Urinary bladder (tissue), 4 donors: ENCODE data around the gene RPP25. TPM values are rescaled to one million over a fixed set of nuclear protein-coding genes. Genes with fewer than 3 reads are reported as not detected.
A peak's percentile ranks its signal among the peaks of the same experiment; 100 is the strongest.
"Not testable (repeated sequence)": the region's sequence is repeated elsewhere in the genome, so short reads cannot be mapped to it uniquely, and the experiment has no call there.

ENCODE experiments used
- DNase-seq: peaks from one replicate; pipeline ENCODE4 v3.0.0-alpha.2; 2015; ENCODE audit errors: extremely low spot score
- H3K27ac ChIP-seq: one replicate; pipeline ENCODE4 v1.5.1; 2013; ENCODE audit warnings: low read depth, mild to moderate bottlenecking, moderate library complexity
- H3K36me3 ChIP-seq: one replicate; pipeline ENCODE4 v1.6.1; 2013; ENCODE audit warnings: mild to moderate bottlenecking, moderate library complexity; ENCODE audit not compliant: insufficient read depth
- H3K4me1 ChIP-seq: one replicate; pipeline ENCODE4 v1.6.1; 2013; ENCODE audit warnings: mild to moderate bottlenecking, moderate library complexity; ENCODE audit not compliant: insufficient read depth
- H3K4me3 ChIP-seq: one replicate; pipeline ENCODE4 v1.5.1; 2013; ENCODE audit warnings: low read depth, low read length
- WGBS: extraction: QIAGEN DNeasy Blood & Tissue Kit; methylation state at CpG from one replicate; pipeline ENCODE4 v1.1.7; 2013; 5-methylcytosine and 5-hydroxymethylcytosine counted together
- polyA plus RNA-seq: library from polyadenylated mRNA; stranded (reverse); fragments of 200-250 nt; gene quantifications from one replicate; pipeline ENCODE4 v1.2.3, GENCODE V29; 2013
- total RNA-seq: library from RNA; depleted of rRNA; stranded (reverse); fragments of >200 nt; gene quantifications from one replicate; pipeline ENCODE4 v1.2.3, GENCODE V29; 2014
- donor health status: healthy with polysubstance abuse.
- donor health status: healthy.

The RPP25 gene
- total and polyA plus RNA-seq, 2 donors, result 5.2 to 13.5 TPM

DNA sequence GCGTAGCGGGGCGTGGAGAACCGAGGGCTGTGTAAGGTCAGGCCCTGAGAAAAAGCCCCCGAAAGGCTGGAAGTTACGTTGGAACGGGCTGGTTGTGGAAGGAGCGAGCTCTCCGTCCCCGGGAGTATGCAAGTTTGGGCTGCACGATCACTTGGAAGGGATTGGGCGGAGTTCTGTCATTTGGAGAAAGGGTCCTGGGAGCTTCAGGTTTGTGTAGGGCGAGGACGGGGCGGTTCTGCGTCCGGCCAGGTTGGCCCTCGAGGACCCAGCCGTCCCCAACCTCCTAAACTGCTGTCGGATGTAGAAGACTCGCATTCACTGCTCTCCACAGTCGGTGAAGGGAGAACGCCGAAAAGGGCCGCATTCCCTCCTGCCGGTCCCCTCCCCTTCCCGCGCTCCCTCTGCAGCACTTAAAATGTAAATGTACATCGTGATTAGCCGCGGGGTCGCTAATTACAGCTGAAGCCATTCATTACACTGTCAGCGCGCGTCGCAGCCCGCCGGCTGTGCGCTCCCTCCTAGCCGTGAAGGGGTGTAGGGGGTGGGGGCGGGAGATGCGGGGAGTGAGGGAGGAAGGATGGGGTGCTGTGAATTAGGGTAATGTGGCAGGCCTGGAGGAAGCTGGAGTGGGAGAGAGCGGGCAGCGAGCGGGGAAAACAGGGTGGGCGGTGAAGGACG, 2.5 kb upstream of the RPP25 start:
- Histone ChIP-seq H3K27ac (no peak overlapping the region), H3K36me3 (no peaks in the 10 kb centered on the region), H3K4me1 (peaks cover 1% of the 10 kb centered on the region), H3K4me3 (peak overlapping the region; percentile 29)
- no peak for DNase-seq
- 9% methylated on average over 47 of the region's 47 CpGs for WGBS

- Histone ChIP-seq H3K4me3 (peak overlapping the region; percentile 29), H3K4me1 (peaks cover 1% of the 10 kb centered on the region), H3K27ac (no peak overlapping the region), H3K36me3 (no peaks in the 10 kb centered on the region)
- 6% methylated on average over 28 of the region's 28 CpGs for WGBS
- DNase-seq, result no peak
Observed at GRCh38 chr15:74958320-74958907, 1.8 kb upstream of the RPP25 start.

GRCh38 chr15:74957476-74958035, 984 bp upstream of the RPP25 start:
- Histone ChIP-seq H3K27ac (no peak overlapping the region), H3K4me3 (peak overlapping the region; percentile 55), H3K36me3 (no peaks in the 10 kb centered on the region), H3K4me1 (peaks cover 1% of the 10 kb centered on the region)
- no peak for DNase-seq
- 9% methylated on average over 28 of the region's 28 CpGs for WGBS

DNA sequence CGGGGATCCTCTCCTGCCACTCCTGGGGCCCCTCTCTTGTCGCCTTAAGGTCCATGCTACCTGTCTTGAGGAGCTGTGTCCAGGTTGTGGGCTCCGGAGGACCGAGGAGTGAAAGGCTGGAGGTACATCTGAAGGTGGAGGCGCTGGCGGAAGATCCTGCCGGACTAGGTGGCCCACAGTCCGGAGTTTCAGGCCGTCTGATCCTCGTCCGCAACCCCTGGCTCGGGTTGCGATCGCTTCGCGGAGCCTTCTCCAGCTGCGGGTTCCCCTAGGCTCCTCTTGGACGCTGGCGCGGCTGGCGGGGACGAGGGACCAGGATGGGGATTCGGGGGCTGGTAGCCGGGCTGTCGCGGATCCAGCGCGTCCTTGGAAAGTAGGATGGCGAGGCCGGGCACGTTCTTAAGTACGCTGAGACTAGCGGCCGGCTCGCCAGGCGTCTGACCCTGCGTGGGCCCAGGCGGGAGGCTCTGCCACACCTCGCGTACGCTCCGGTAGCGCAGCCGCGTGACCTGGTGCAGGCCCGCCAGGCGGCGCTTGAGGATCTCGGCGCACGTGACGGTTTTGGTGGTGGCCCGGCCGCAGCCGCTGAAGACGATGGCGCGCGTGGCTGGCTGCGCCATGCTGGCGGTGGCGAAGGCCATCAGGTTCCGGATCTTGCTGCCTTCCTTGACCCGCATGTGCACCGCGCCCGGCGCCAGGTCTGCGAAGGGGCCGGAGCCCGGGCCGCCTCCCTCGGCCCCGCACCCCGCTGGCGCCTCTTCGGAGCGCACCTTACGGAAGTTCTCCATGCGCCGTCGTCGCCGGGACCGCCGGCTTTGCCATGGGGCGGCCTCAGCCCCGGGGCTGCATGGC, 550 bp downstream of the RPP25 start:
- Histone ChIP-seq H3K4me1 (peaks cover 1% of the 10 kb centered on the region), H3K4me3 (peak overlapping the region; percentile 55), H3K27ac (peak overlapping the region; percentile 42), H3K36me3 (no peaks in the 10 kb centered on the region)
- no peak for DNase-seq
- WGBS, result 7% methylated on average over 88 of the region's 88 CpGs

- H3K4me3 ChIP-seq, result no peak overlapping the region
- peaks cover 1% of the 10 kb centered on the region for H3K4me1 ChIP-seq
- no peaks in the 10 kb centered on the region for H3K36me3 ChIP-seq
- no peak overlapping the region for H3K27ac ChIP-seq
- WGBS, result 31% methylated on average over 8 of the region's 8 CpGs
- no peak for DNase-seq
Observed at GRCh38 chr15:74955017-74955416, 1.6 kb downstream of the RPP25 start.

DNA sequence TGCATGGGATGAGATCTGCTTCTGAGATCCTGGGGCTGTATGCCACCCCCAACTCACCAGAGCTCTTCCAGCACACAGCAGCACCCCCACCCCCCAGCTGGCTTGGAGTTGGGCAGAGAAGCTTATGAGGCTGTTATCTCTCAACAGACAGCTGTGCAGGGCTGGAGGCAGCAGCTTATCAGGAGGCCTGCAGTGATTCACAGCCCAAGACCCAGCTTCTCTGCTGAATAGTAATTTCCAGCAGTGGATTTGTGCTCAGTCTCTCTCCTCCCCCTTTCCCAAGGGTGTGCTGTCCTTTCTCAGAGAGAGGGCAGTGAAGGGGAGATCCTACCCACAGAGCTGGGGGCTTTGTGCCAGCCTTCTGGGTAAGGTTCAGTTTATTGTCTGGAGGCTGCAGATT, 2.1 kb downstream of the RPP25 start:
- H3K27ac ChIP-seq, result no peak overlapping the region
- DNase-seq, result peak; percentile 62
- no peak overlapping the region for H3K4me3 ChIP-seq
- H3K4me1 ChIP-seq, result peaks cover 1% of the 10 kb centered on the region
- no peaks in the 10 kb centered on the region for H3K36me3 ChIP-seq

- no peaks in the 10 kb centered on the region for H3K4me1 ChIP-seq
- 68% methylated on average over 3 of the region's 3 CpGs for WGBS
- no peak for DNase-seq
- no peaks in the 10 kb centered on the region for H3K36me3 ChIP-seq
- H3K27ac ChIP-seq, result no peak overlapping the region
- H3K4me3 ChIP-seq, result no peak overlapping the region
Observed at GRCh38 chr15:74951006-74951405, 5.6 kb downstream of the RPP25 start.

GRCh38 chr15:74950078-74950908, 6.3 kb downstream of the RPP25 start:
- 47% methylated on average over 7 of the region's 7 CpGs for WGBS
- DNase-seq, result peak; percentile 79
- H3K36me3 ChIP-seq, result no peaks in the 10 kb centered on the region
- no peak overlapping the region for H3K4me3 ChIP-seq
- no peak overlapping the region for H3K27ac ChIP-seq
- no peaks in the 10 kb centered on the region for H3K4me1 ChIP-seq

- Histone ChIP-seq H3K27ac (peak within 1 kb of the TSS; percentile 99), H3K4me3 (peak within 1 kb of the TSS; percentile 98), H3K36me3 (no peaks in the 10 kb centered on the region), H3K4me1 (peaks cover 1% of the 10 kb centered on the region)
- DNase-seq, result peak; percentile 84
- WGBS, result under 1% methylated on average over 85 of the region's 85 CpGs
Observed at GRCh38 chr15:74937590-74938371, 18.8 kb downstream of the RPP25 start, which contains the start of gene COX5A. Gene COX5A (minus strand): TSS chr15:74938073. CDS start chr15:74938014, 59 bp downstream.

GRCh38 chr15:74937272-74937589, 19.3 kb downstream of the RPP25 start:
- H3K36me3 ChIP-seq, result no peaks in the 10 kb centered on the region
- H3K27ac ChIP-seq, result peak overlapping the region; percentile 99
- WGBS, result under 1% methylated on average over 18 of the region's 18 CpGs
- H3K4me3 ChIP-seq, result peak overlapping the region; percentile 98
- DNase-seq, result no peak
- peaks cover 1% of the 10 kb centered on the region for H3K4me1 ChIP-seq

DNA sequence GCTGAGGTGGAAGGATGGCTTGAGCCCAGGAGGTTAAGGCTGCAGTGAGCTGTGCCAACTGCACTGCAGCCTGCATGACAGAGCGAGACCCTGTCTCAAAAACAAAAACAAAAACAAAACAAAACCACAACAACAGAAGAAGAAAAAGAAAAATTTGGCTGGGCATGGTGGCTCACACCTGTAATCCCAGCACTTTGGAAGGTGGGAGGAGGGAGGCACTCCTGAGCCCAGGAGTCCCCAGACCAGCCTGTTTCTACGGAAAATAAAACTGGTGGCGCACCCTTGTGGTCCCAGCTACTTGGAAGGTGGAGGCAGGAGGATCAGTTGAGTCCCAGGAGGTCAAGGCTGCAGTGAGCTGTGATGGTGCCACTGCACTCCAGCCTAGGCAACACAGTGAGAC, 21.4 kb downstream of the RPP25 start:
- not testable (repeated sequence) for H3K4me1 ChIP-seq, H3K36me3 ChIP-seq, H3K4me3 ChIP-seq, DNase-seq, H3K27ac ChIP-seq
- WGBS, result 88% methylated on average over 3 of the region's 3 CpGs

DNA sequence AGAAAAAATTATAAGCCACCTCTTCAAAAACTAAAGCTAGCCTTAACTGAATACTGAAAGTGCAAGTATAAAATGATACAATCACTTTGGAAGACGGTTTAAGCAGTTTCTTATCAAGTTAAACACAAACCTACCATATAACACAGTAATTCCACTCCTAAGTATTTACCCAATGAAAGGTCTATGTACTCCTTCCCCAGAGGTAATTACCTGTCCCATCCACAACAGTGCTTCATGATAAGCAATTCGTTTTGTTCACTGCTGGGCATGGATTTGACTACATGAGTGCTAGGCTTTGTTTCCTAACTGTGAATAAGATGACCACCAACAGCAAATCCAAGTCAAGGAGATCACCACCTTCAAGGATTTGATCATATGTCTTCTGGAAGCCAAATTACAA, 23.0 kb downstream of the RPP25 start:
- H3K36me3 ChIP-seq, result no peaks in the 10 kb centered on the region
- no peak overlapping the region for H3K27ac ChIP-seq
- WGBS, result 67% methylated on average over 2 of the region's 2 CpGs
- no peak overlapping the region for H3K4me3 ChIP-seq
- DNase-seq, result no peak
- H3K4me1 ChIP-seq, result peaks cover 1% of the 10 kb centered on the region
